HL-60 (cell line): ENCODE measurements around the gene TCHP.

ENCODE experiments used
- DNase-seq, 2 experiments: peaks; one replicate each; pipeline ENCODE4 v3.0.0-alpha.2; 2010 to 2020; ENCODE audit warnings: low read depth in 1 of 2, low spot score in 1 of 2
- H3K27ac ChIP-seq: fragments of 250-450 bp; sonication (Bioruptor Pico); replicated peaks from 2 replicates; pipeline ENCODE4 v1.5.1; 2020; ENCODE audit warnings: mild to moderate bottlenecking, moderate library complexity
- H3K27me3 ChIP-seq: fragments of 250-450 bp; sonication (Bioruptor Pico); 2 replicates; pipeline ENCODE4 v1.5.1; 2021; ENCODE audit warnings: mild to moderate bottlenecking, moderate library complexity; ENCODE audit not compliant: insufficient read depth, poor library complexity, severe bottlenecking
- H3K4me3 ChIP-seq: replicated peaks from 2 replicates; pipeline ENCODE4 v1.5.1; 2011; ENCODE audit warnings: mild to moderate bottlenecking, control low read depth, low read length; ENCODE audit not compliant: insufficient read depth
- GABPA ChIP-seq: IDR thresholded peaks from 2 replicates; pipeline ENCODE4 v1.6.1; 2012; ENCODE audit warnings: low read depth
- POLR2AphosphoS5 ChIP-seq: IDR thresholded peaks from 2 replicates; pipeline ENCODE4 v1.6.1; 2012; ENCODE audit warnings: low read depth
- SPI1 ChIP-seq: IDR thresholded peaks from 2 replicates; pipeline ENCODE4 v1.6.1; 2012; ENCODE audit warnings: low read depth, mild to moderate bottlenecking, borderline replicate concordance
- TF ChIP-seq, protein P1 (sequence below): IDR thresholded peaks from one replicate; pipeline ENCODE4 v1.5.1; 2011; ENCODE audit warnings: low read length, control low read depth, inconsistent platforms; ENCODE audit not compliant: insufficient read depth
- TF ChIP-seq, protein P2 (sequence below): IDR thresholded peaks from 2 replicates; pipeline ENCODE4 v1.6.1; 2012; ENCODE audit warnings: low read depth; ENCODE audit not compliant: insufficient replicate concordance

TCHP gene

DNA sequence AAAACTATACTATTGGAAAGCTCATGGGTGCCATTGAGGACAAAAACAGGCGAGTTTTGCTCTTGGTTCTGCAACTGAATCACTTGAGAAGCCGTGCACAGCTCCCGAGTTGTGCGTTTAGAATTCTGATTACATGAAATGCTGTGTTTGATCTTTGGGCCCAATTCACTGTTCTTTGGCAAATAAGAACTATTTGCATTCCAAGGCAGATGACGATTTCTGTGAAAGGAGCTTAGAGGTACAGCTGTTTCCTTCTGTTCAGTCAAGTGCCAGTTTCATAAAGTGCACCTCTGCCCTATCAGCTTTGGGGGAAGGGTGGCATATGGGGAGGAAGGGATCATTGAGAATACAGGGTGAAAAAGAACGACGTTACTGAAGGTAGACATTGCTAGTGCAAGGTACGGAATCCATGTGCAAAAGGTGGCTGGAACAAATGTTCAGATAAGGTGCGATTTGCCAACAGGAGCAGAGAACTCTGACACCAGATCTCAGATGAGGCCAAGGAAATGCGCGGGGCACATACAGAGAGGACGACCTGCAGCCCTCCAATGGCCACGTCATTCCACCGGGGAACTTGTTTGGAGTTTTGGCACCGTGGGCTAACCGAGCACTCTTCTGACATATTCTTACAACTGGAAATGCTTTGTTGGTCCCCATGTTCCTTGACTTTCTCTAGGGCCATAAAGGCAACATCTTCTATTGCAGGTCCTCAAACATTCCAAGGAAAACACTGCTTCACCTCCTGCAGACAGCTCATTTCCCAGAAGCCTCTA, 30.1 kb downstream of the TCHP start:
- Histone ChIP-seq H3K27me3 (no peaks in the 10 kb centered on the region), H3K27ac (no peak overlapping the region), H3K4me3 (no peak overlapping the region)
- TF ChIP-seq GABPA: no peak
- TF ChIP-seq, protein P1, sequence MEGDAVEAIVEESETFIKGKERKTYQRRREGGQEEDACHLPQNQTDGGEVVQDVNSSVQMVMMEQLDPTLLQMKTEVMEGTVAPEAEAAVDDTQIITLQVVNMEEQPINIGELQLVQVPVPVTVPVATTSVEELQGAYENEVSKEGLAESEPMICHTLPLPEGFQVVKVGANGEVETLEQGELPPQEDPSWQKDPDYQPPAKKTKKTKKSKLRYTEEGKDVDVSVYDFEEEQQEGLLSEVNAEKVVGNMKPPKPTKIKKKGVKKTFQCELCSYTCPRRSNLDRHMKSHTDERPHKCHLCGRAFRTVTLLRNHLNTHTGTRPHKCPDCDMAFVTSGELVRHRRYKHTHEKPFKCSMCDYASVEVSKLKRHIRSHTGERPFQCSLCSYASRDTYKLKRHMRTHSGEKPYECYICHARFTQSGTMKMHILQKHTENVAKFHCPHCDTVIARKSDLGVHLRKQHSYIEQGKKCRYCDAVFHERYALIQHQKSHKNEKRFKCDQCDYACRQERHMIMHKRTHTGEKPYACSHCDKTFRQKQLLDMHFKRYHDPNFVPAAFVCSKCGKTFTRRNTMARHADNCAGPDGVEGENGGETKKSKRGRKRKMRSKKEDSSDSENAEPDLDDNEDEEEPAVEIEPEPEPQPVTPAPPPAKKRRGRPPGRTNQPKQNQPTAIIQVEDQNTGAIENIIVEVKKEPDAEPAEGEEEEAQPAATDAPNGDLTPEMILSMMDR: no peak
- TF ChIP-seq SPI1: no peak
- no peak for TF ChIP-seq POLR2AphosphoS5
- TF ChIP-seq, protein P2, sequence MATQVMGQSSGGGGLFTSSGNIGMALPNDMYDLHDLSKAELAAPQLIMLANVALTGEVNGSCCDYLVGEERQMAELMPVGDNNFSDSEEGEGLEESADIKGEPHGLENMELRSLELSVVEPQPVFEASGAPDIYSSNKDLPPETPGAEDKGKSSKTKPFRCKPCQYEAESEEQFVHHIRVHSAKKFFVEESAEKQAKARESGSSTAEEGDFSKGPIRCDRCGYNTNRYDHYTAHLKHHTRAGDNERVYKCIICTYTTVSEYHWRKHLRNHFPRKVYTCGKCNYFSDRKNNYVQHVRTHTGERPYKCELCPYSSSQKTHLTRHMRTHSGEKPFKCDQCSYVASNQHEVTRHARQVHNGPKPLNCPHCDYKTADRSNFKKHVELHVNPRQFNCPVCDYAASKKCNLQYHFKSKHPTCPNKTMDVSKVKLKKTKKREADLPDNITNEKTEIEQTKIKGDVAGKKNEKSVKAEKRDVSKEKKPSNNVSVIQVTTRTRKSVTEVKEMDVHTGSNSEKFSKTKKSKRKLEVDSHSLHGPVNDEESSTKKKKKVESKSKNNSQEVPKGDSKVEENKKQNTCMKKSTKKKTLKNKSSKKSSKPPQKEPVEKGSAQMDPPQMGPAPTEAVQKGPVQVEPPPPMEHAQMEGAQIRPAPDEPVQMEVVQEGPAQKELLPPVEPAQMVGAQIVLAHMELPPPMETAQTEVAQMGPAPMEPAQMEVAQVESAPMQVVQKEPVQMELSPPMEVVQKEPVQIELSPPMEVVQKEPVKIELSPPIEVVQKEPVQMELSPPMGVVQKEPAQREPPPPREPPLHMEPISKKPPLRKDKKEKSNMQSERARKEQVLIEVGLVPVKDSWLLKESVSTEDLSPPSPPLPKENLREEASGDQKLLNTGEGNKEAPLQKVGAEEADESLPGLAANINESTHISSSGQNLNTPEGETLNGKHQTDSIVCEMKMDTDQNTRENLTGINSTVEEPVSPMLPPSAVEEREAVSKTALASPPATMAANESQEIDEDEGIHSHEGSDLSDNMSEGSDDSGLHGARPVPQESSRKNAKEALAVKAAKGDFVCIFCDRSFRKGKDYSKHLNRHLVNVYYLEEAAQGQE: no peak
- no peak for DNase-seq

DNA sequence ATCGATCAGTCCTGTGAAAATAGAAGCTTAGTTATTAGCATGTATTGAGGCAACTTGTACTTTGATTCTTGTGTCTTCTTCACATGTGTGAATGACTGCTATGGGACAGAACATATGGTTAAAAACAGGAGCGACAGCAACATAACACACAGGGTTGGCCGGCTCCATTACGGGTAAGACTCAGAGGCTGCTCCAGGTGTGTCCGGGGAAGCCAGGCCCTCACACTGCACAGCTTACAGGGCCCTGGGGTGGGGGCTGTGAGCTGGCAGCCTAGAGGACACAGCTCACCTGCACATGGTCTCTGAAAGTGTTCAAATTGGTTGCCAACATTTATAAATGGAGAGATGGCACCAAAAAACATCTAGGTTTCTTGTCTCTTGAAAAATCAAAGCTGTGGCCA, 31.1 kb downstream of the TCHP start:
- Histone ChIP-seq H3K4me3 (no peak overlapping the region), H3K27ac (no peak overlapping the region), H3K27me3 (no peaks in the 10 kb centered on the region)
- TF ChIP-seq, protein P1: no peak
- no peak for TF ChIP-seq POLR2AphosphoS5
- no peak for TF ChIP-seq GABPA
- no peak for TF ChIP-seq SPI1
- TF ChIP-seq, protein P2: no peak
- DNase-seq: no peak

DNA sequence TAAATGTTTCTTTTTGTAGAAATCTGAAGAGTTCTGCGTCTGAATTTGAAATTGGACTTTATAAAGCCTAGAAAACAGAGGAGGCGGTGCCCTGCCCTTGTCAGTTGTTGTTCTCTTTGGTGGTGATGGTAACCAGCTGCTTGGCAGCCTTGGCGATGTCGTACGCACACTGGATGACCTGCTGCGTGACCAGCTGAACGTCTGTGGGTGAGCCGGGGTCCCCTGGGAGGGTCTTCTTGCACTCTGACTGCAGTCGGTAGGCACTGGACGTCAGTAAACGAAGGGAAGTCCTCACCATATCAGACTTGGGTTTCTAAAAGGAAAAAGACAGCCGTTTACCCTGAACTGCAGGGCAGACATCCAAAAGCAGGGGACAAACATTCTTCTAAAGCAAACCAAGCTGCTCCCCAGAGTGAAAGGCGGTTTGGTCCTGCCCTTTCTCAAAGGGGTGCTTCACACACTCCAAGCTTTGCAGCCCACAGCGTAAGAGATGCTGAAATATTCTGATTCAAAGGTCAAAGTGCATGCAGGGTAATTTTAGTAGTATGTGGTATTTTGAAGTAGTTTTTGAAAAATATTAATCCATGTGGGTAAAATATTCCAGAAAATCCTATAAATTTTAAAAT, 32.9 kb downstream of the TCHP start:
- no peak for TF ChIP-seq GABPA
- TF ChIP-seq, protein P1: no peak
- TF ChIP-seq POLR2AphosphoS5: no peak
- TF ChIP-seq SPI1: no peak
- TF ChIP-seq, protein P2: no peak
- Histone ChIP-seq H3K27me3 (no peaks in the 10 kb centered on the region), H3K4me3 (no peak overlapping the region), H3K27ac (no peak overlapping the region)
- no peak for DNase-seq
